ENCODE results near the gene STK35.

The STK35 gene

DNA sequence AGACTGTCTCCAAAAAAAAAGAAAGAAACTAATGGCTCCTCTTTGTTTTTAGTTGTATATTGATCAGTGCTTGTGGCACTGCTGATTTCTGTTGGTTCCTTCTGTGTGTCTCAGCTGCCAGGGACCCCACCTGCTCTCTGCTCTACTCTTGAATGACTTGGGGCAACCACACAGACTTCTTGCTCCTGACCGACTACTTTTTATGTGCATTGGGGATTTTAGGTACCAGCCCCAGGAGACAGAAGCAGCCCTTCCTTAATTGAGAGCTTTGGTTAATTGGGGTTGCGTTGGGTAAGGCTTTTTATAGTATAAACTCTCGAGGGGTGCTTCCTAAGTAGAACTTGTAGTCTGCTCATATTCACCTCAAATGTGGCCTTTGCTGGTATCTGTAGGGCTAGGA, 6.9 kb downstream of the STK35 start:
- no peak for DNase-seq

DNA sequence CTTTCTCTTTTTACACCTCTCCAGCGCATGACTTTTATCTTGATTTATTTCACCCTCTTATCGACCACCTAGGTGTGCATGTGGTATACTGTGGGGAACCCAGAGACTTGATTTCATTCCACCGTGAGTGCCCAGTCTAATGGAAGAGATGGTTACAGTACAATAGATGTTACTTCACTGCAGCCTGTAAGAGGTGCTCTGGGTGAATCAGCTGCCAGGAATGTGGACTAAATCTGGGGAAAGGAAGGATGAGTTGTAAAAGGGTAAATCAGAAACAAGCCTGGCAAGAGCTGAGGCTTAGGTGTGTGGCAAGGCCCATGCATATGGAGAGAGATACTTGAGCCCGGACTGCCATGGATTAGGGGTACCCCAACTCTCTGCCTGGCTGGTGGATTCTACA, 7.4 kb downstream of the STK35 start:
- no peak for DNase-seq

DNA sequence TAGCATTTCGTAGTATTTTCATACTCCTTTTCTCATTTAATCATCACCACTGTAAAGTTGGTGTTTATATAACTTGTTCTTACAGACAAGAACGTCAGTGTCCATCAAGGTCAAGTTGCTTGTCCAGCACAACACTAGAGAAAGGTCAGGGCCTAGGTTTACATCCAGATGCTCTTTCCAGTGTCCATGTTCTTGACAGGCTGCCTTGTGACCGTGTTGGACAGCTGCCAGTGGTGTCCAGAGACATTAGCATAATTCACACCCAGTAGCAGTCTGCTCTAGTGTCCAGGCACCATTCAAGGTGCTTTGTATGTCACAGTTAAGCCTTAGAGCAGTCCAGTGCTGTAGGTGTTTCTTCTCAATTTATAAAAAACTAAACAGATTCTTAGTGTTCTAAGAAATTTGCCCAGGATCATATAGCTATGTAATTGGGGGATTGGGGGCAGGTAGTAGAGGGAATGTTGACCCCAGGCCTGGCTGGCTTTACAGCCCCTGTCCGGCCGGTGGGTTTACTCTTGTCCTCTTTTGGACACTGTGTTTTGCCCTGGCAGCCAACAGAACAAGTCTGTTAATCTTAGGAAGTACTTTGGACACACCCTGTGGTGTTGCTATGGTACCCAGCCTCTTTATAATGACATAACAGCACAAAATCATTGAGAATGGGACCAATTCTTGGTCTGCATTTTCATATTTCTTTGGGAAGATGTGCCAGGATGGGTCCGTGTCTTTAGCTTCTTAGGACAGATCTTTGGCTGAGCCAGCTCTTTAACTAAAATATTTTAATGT, 8.0 kb downstream of the STK35 start:
- DNase-seq: no peak

DNA sequence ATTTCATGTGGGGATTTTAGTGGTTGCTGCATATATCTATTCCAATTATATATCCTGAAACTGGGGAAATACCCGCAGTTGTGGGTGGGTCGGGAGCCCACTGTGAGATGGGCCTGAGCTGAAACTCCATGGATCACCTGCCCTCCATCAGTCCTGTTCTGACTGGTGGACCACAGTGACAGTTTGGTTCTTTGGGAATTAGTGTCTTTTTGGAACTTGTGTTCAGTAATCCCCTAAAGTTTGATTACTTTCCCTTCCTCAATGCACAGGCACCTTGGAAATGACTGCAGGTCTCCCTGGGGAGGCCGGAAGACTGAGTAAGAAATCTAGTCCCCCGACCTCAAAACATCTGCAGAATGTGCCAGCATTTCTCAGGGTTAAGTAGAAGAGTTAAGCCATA, 11.3 kb downstream of the STK35 start:
- DNase-seq: no peak

DNA sequence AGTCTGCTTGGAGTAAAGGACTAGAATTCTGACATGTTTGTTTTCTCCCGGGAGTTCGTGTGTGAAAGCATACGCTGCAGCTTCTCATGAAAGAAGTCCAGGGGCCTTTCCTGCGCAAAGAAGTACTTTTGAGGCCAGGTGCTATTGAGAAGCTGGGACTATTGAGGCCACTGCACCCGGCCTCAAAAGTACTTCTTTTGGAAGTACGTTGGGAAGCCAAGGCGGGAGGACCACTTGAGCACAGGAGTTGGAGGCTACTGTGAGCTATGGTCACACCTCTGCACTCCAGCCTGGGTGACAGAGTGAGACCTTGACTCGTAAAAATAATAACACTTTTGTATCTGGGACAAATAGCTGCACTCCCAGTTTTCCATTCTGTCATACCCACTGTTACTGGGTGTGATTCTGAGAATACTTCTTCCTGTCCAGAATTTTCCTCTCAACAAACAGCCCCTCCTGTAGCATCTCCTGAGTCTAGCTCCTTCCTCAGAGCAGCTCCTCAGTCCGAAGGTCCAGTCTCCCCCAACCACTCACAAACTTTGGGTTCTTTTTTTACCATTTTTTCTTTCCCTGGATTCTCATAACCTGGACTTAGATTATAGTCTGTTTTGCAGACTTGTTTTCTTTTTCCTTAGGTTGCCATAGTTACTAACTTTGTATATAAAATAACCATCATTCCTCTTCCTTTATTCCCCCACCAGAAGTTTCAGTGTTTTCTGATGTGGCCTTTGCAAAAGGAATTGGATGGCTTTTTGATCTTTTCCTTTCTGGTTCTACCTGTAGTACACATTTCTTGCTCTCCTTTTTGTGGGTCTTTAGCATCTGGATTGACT, 12.7 kb downstream of the STK35 start:
- no peak for DNase-seq

DNA sequence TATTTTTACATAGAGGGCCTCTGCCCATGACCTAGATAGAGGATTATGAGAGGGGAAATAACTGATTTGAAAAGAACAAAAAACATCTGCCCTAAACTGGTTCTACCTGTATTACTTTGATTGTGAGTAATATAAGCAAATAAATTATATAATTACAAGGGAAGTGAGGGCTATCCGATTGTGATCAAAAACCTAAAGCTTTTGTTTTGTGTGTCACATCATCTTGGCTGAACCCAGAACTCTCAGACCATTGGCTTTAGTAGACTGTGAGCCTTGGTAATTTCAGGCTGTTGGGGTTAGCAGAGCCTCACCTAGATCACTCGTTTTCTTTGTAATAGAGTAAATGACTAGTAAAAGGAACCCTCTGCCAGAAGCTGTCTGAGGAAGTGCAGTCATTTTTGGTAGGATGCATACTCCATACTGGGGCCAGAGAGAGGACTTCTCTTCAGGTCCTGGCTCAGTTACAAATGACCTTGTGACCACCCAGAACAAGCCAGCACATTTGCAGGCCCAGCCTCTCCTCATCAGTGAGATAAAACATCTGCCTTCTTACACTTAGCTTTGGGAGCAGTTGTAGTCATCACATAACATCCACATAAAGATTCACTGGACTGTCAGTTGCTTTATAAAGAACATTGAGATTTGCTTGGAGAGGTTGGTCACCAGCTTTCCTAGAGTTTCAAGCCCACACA, 13.5 kb downstream of the STK35 start:
- no peak for DNase-seq

DNA sequence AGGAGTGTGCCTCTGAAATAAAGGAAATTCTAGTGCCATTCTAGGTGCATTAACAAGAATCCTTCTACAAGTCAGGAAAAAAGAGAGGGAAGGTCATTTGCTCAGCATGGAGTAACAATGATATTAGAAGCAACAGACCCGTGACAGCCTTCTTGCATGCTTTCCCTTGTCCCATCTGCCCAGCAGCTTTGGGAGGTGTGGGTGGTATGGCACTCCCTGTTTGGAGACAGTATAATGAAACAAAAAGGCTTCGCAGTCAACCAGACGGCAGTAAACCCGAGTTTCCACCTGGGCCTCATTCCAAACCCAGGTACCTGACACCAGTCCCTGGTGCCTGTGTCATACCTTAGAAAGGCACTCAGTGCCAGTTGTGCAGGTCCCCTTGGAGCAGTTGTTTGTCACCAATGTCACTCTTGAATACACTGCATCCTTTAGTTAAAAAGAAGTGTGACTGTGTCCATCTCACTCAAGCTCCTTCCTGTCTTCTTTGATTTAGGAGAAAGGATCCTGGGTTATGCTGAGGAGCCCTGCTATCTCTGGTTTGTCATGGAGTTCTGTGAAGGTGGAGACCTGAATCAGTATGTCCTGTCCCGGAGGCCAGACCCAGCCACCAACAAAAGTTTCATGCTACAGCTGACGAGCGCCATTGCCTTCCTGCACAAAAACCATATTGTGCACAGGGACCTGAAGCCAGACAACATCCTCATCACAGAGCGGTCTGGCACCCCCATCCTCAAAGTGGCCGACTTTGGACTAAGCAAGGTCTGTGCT, 14.7 kb downstream of the STK35 start:
- no peak for DNase-seq

DNA sequence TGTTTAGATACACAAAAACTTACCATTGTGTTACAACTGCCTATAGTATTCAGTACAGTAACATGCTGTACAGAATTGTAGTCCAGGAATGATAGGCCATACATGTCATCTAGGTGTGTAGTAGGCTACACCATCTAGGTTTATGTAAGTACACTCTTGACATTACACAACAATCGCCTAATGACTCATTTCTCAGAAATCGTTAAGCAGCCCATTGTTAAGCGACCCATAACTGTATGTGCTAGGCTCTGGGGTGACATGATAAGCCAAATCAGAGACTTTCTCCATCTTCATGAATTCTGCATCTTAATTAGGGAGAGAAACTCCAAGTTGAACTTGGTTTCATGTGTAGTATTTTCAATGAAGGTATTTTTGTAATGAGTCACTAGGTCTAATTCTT, 17.2 kb downstream of the STK35 start:
- no peak for DNase-seq

DNA sequence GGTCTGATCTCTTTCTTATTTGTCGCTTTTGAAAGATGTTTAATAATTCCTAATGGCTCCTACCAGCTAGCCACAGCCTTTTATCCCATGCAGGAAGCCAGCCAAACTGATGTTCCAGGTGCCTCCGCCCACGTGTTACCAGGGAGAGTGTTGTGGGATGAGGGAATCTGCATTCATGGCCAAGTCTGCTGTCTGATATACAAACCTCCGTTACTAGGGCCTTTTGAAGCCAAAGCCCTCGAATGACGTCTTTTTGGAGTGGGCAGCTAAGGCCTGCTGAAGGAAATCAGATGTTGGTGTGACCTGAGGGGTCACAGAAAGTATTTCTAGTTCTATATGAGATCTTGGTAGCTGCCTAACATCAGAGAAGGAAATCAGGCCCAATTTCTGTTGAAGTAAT, 21.3 kb downstream of the STK35 start:
- DNase-seq: no peak

DNA sequence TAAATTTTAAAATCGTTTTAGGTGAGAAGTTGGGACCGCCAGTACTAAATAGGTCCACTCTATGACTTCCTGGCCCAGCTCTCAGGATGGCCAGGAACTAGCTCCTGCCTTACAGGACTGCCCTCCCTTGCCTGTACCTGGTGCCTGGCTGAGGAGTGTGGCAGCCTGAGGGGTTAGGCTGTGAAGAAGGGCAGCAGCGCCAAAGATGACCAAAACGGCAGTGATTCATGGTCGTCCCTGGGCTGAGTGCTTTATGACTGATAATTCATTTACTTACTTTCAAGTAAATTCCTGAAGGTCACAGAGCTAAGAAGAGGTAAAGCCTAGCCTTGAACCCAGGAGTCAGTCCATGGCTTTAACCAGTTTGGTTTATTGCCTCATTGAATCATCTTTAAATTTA, 22.1 kb downstream of the STK35 start:
- DNase-seq: no peak

DNA sequence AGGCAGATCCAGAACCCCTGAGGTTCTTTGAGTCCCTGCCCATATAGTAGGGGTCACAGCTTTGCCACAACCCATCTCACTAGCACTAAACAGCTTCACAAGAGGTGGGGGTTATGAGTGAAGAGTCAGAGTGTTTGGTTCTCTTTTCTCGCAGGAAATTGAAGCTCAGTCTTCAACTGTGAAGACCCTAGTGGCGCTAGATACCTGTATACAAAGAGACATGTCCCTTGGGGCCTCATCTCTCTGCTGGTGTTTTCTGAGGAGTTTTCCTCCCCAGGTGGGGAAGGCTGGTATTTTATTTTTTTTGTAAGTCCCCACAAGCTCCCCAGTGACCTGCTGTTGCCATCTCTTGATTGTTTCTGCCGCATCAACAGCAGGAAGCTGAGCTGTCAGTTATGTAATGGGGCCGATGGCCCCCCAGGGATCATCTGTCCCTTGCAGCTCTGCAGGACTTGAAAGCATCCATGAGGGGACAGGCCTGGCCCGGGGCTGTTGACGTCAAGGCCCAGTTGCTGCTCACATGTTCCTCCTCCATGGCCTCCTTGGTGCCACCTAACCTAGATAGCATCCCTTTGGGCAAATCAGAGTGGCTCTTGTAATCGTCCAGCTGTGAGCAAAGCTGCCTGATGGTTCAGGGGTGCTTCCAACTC, 23.1 kb downstream of the STK35 start:
- DNase-seq: no peak

DNA sequence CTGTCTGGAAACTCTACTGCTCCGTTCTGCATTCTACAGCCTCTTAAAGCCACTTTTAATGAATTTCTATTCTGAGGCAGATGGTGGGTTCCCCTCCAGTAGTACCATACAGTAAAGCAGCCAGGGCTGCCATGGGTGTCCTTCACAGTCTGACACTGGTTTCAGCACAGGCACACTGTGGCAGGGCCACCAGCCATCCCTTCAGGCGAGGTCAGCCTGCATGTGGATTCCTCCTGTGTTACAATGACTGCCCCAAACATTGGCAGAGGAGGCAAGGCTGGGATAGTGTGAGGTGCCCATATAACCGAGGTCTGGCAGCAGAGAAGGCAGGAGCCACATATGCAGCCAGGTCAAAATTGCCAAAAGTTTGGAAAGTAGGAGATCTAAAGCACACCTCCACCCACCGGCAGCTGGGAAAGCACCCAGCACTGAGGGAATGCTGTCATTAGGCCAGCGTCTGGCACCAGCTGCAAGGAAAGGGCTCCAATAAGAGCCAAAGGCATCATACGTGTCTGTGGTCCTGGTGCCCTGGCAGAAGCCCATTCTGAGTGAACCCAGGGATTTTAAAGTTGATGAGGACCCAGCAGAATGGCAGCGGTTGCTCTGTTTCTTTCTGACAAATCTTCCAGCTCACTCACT, 24.0 kb downstream of the STK35 start:
- DNase-seq: no peak

DNA sequence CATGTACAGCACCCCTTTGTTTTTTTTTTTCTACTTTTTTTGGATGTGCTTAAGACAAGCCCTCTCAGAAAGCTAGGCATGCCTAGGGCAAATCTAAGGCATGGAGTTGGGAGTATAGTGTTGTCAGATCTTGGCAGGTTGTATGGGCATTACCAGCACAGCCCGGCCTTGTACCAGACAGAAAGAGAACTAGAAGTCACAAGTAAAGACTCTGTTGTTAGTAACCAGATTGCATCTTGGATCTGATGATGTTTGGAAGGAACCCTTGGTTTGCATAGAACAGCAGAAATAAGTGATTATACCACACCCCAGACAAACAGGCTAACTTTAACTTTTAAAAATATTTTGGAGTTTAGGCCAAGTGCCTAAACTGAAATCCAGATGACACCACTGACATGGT, 25.6 kb downstream of the STK35 start:
- DNase-seq: no peak

DNA sequence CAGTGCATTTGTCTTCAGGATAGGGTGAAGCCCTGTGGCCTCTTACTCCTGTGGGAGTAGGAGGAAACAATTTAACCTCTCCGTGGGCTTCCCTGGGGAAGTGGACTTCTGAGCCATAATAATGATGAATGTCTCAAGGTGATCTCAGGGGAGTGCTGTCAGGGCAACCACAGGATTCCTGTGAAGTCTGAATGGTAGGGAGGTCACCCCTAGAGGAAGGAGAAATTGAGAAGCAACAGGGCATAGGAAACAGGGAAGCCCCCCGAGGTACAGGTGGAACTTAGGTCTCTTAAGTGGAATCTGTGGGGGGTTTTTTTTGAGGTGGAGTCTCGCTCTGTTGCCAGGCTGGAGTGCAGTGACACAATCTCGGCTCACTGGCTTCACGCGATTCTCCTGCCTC, 26.9 kb downstream of the STK35 start:
- DNase-seq: no peak

DNA sequence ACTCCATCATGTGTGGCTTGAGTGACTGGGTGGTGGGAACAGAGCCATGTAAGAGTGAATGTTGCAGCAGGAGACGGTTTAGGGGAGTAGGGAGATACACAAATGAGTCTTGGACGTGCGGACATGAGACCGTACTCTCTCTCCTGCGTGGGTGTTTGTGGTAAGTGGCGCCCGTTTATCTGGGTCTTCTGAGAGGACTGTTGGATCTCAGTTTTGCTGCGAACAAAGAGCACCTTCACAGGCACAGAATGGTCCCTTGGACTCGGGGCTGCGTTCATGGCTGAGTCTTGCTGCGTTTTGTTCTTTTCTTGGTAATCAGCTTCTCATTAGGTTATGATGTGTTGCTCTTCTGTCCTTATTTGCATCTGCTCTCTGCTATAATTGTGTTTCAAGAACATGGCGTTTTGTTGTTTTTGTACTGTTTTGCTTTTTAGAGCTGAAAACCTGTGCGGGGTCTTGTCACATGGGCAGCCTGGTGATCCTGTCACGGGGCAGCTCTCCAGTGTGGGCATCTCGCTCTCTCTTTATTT, 28.5 kb downstream of the STK35 start:
- DNase-seq: no peak

DNA sequence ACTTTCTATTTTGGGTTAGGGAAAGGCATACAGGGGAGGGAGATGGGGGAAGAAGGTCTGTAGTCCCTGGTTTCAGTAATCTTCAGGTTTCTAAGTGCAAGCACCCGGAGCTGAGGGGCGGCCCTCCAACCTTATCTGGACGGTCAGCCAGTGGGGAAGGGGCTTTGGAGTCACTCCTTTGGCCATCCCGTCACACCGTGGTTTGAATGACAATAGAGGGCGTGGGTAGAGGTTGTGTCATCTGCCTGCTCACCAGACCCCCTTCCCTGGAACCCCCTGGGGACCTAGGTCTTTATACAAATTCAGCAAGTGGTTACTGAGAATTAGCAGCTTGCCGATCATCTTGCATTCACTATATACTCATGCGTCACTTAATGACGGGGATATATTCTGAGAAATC, 29.1 kb downstream of the STK35 start:
- DNase-seq: no peak

DNA sequence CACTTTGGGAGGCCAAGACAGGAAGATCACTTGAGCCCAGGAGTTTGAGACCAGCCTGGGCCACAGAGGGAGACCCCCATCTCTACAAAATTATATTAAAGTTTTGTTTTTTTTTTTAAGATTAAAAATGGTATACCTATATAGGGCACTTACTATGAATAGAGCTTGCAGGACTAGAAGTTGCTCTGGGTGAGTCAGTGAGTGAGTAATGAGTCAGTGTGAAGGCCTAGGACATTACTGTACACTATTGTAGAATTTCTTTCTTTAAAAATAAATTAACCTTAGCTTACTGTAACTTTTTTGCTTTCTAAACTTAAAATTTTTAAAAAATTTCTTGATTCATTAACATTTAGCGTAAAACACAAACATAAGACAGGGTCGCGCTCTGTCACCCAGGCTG, 29.7 kb downstream of the STK35 start:
- no peak for DNase-seq

DNA sequence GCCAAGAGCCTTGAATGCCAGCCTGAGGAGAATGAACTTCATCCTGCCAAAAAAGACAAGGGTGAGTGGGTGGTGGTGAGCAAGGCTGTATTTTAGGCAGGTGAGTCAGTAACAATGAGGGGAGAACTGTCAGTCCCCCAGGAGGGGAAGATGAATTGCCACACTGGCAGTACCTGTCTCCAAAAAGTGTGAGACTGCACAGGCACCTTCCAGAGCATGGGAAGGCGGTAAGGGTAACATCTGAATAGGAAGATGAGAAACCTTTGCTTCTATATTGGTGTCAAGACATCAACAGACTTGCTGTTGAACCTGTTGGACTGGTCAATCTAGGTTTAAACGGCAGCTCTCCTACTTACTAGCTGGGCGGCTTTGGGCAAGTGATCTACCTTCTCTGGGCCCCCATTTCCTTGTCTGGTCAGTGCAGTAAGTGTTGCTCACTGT, 30.9 kb downstream of the STK35 start:
- no peak for DNase-seq

DNA sequence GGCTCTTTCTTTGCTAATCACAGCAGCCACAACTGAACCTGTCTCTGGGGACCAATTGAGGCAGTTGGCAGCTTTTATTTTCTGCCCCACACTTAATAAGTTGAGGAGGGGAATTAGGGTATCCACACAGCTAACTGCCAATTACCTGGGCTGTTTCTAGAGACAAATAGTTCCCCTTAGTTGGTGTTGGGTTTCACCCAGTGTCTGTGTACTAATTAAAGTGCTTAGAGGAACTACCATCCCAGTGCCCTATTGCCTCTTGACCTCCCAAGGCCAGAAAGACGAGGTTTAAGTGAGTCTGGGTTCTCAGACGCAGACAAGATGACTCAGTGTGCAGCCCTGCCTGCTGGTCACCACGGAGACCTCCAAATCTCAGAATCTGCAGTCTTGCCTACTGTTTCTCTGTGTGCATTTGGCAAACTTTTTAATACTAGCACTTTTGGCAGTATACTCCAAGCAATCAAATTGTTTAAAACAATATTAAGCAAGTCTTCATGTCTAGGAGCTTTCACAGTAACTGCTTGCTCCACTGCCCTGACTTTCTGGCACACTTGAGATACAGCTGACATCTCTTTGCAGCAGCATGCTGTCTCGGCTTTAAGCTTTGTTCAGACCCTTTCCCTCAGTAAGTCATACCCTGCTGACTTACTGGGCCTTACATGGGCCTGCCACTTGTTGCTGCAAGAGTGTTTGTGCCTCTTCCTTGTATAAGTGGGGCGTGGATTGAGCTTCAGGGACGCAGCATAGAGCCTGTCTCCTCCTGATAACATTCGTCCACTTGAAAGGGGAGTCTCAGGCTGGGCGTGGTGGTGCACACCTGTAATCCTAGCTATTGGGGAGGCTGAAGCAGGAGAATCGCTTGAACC, 31.9 kb downstream of the STK35 start:
- no peak for DNase-seq

DNA sequence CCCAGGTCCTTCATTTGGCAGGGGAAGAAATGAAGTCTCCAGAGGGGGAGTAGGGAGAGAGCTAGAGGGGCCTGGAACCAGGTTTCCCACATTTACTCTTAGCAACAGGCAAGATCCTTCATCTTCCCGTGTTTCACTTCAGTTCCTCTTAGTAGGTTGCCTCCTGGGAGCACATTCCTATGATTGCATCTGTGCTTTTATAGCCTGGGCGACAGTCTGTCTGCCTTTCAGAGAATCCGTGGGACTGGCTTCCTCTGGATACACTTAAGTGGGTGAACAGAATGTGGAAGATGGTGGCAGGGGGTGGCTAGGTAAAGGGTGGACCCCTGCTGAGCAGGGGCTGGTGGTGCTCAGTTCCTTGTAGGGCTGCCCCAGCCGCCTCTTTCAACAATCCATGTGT, 33.4 kb downstream of the STK35 start:
- no peak for DNase-seq

DNA sequence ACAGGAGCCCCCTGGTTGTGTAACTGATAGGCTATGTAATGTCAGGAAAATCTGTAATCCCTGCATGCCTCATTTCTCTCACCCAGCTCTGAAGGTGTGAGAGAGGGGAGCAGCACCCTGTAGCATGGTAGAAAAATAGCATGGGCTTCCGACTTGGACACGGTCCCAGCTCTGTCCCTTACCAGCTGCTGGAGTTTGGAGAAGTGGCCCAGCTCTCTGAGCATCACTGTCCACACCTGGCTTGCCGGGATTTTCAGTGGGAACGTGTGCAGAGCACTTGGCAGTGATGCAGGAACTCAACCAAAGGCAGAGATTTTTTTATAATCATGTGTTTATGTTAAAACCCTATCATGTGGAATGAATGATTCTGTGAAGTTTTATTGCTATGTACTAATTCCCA, 34.6 kb downstream of the STK35 start:
- DNase-seq: no peak
